Activated gamma-delta T cell (primary cell): Measurements from ENCODE around the gene SRRM4.
"Not testable (repeated sequence)": the region's sequence is repeated elsewhere in the genome, so short reads cannot be mapped to it uniquely, and the experiment has no call there.

Experiments
- DNase-seq: peaks from one replicate; lab custom pipeline; 2025; lab: John Stamatoyannopoulos, UW

SRRM4 gene

DNA sequence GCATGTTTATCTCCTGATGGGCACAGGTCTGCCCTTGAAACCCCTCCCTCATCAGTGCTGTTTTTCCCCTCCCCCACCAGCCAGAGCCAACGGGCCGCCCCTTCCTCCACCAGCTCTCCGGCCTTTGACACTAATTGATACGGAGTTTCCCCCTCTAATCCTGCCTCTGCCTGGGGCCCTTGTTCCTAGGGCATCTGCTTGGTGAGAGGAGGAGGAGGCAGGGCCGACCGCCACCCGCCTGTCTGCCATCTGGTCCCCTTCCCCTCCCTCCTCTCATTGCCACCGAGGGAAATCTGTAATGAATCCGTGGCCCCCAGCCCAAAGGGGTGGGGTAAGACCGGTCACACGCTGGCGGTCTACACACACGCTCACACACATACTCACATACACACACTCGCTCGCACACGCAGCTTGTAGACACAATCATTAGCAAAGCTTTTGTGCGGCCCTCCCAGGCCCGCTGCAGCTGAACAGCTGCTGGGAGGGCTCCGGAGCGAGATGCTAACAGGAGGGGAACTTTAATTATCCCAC lies 27.4 kb downstream of the SRRM4 start:
- no peak for DNase-seq

- no peak for DNase-seq
Observed at GRCh38 chr12:119011231-119011630, 29.9 kb downstream of the SRRM4 start.

- DNase-seq = no peak
Observed at GRCh38 chr12:119012179-119012578, 30.8 kb downstream of the SRRM4 start.

DNA sequence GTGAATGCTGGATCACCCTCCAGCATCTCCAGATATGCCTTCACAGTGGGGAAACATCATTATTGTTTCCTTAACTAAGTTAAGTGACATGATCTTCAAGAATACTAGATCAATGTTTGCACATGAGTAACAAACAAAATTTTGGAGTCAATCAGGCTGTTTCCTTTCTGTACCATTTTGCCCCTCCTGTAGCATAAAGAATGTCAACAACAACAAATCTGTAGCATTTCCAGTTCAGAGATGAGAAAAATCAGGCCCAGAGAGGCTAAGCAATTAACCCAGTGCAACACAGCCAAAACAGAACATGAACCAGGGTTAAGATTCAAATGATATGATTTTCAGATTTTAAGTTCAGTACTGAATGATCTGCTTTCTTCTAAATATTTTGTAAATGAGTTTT lies 31.7 kb downstream of the SRRM4 start:
- no peak for DNase-seq

DNA sequence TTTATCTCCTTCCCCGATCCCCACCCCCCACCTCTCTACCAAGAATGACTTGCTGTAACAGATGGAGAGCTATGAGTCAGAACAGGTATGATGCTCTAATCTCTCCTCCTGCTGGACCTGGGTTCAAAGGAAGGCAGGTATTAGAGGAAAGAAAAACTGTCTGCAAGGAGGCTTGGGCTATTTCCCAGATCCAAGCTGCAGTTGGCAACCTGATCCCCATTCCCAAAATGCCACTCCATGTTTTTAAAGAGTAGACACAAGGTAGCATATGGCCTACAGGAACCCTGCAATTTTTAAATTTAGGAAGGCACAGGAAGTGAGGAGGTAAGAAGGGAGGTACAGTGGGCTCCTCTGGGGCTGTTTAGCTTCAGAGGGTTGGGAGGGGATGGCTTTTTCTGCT lies 33.0 kb downstream of the SRRM4 start:
- no peak for DNase-seq

DNA sequence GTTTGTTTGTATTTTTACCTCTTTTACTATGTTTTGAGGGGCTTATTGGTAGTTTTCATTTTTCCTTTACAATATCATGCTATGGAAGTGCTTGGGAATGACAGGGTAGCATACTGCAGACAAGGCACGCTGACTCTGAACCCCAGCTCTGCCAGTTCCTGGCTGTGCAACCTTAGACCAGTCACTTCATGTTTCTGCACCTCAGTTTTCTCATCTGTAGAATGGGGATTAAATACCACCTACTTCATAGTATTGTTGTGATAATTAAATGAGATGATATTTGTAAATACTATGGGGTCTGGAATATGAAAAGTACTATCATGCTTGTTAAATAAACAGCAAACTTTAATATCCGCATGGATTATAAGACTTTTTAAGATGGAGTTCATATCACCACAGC lies 35.4 kb downstream of the SRRM4 start:
- DNase-seq = no peak

GRCh38 chr12:119019166-119019565 lies 37.8 kb downstream of the SRRM4 start:
- DNase-seq = no peak

- no peak for DNase-seq
Observed at GRCh38 chr12:119020406-119021360, 39.3 kb downstream of the SRRM4 start.

DNA sequence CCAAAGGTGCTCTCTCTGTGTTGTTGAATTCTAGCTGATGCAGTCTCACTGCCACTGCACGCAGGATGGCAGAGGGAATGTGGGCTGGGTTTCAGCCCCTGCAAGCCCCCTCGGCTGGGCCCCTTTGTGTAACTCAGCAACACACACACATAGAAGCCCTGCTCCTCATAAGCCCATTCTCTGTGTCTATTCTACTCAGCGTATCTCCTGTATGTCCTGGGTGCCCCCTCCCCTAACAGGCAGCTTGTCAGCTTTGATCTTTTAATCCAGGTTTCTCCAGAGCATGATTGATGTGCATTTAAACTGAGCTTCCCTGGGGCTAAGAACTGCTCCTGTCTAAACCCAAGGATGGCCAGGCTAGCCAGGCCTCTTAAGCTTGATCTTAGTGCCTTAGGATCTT lies 43.0 kb downstream of the SRRM4 start:
- no peak for DNase-seq

GRCh38 chr12:119025786-119026185 lies 44.4 kb downstream of the SRRM4 start:
- no peak for DNase-seq

DNA sequence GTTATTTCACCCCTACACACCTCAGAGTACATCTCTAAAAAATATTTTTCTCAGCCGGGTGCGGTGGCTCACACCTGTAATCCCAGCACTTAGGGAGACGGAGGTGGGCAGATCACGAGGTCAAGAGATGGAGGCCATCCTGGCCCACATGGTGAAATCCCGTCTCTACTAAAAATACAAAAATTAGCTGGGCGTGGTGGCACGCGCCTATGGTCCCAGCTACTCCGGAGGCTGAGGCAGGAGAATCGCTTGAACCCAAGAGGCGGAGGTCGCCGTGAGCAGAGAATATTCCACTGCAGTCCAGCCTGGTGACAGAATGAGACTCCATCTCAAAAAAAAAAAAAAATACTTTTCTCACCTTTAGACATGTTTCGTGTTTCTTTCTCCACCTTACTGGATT lies 52.0 kb downstream of the SRRM4 start:
- not testable (repeated sequence) for DNase-seq

DNA sequence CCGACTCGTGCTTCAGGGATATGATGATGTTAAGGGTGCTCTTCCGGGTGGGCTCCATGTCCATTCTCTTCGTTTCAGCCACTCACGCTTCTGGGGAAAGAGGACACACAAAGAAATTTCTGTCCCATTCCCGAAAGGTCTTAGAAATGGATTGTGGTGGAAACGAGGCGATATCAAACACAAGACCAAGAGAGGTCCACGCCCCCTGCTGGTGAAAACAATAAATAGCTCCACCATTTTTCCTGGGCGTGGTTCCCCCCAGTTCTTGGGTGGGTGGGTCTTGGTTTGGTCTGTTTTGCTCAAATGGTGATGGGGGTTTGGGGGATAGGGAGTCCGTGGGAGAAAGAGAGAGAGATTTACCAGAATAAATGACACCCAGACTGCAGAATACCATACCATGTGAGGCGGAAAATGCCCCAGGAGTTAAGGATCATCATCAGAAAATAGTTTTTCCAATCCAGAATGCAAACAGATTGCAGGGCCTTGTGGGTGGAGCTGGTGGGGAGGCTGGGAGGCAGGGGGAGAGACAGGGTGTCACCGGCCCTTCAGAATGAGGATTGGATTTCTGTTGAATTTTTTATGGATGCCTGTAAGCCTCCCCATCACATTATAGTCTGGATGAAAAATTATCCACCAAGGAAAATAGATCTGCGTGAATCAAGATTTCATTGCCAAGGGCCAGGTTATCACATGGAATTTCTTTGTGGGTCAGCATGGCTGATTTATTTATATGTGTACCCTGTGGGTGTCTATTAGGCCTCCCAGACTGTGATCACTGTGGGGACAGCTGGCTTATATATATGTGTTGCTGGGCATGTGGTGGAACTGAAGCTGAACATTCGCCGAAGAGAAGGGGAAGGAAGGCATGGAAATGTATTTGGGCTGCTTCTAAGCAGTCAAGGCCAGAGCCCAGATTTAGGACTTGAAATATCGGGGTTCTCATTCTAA lies 55.8 kb downstream of the SRRM4 start:
- DNase-seq = no peak

- DNase-seq = no peak
Observed at GRCh38 chr12:119044094-119044493, 62.8 kb downstream of the SRRM4 start.

DNA sequence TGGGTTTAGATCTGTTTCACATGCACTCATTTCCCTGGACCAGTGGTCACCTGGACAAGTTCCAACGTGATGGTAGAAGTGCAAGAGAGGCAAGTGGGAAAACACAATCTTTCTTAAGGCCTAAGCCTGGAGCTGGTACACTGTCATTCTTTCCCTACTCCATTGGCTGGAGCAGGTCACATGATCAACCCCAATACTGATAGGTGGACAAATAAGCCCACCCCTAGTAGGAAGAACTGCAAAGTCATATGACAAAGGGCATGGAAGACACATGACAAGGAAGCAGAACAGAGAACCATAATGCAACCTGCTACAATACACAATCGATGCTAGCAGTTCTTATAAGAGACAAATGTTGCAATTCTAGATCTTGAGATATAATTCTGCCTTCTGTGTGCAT lies 66.3 kb downstream of the SRRM4 start:
- DNase-seq = no peak

GRCh38 chr12:119050663-119051062 lies 69.3 kb downstream of the SRRM4 start:
- DNase-seq = no peak

DNA sequence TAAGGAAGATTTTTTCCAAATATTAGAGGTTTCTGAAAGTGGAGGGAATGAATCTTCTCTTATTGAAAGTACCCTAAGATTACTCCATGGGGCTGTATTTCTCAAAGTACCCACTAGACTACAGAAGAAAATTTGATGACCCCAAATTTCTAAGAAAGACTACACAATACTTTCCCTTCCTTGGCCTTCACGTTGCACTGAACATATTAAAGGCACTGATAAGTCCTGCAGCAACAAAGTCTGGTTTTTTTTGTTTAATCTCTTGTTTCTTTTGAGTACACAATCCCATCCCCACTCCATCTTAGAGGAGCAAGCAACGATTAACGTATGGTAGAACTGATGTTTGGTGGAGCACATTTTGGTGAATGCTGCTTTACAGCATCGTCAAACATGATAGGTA lies 70.1 kb downstream of the SRRM4 start:
- DNase-seq = no peak

GRCh38 chr12:119052001-119052400 lies 70.7 kb downstream of the SRRM4 start:
- no peak for DNase-seq

GRCh38 chr12:119055977-119056376 lies 74.6 kb downstream of the SRRM4 start:
- no peak for DNase-seq

DNA sequence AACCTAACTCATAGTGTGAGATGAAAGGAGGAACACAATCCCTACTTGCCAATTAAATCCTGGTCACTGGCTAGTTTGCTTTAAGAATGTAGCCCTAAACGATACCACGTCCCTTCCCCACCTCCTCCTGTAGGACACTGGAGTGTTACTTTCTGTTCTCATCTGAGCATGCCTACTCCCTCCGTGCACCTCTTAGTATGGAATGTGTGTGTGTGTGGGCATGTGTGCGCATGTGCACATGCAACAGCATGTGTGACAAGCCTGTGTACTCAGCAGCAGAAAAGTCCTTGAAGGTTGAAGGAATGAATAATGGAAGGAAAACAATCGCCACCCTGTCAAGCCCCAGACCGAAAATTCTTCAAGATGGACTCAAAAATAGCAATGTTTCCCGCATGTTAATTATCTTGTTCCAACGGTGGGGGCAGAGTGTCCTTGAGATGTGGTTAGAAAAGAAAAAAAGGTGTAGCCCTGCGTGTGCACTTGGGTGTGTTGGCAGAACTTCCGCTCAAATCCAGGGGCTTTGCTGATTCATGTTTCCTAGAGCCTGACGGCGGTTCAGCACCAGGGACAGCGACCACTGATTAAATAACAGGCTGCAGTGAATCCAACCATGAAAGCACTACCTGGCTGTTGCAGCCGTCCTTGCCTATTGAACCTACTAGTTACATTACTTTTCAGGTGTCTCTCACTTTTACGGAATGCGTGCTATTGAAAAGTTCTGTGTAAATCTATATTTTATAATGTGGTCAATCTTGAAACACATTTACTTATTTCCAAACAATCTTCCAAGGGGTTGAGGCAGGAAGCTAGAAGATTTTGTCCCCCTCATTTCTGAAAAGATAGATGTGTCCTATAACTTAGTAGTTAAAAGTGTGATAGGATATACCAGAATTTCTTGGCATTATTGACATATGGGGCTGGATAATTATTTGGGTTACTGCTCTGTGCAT lies 79.8 kb downstream of the SRRM4 start:
- no peak for DNase-seq

- no peak for DNase-seq
Observed at GRCh38 chr12:119068129-119068856, 87.0 kb downstream of the SRRM4 start.
